H1 (cell line): ENCODE measurements around the gene GTF3C5. TPM values are rescaled to one million over a fixed set of nuclear protein-coding genes. Genes with fewer than 3 reads are reported as not detected.

ENCODE experiments used
- CTCF ChIA-PET: fragments of 300-600 bp; sonication (Branson Sonifier 250); formaldehyde crosslinking; loops from one replicate; lab custom pipeline; 2021; ENCODE audit not compliant: partially characterized antibody; lab: Charles Lee
- POLR2A ChIA-PET: fragments of 300-600 bp; sonication (Branson Sonifier 250); formaldehyde crosslinking; loops from one replicate; lab custom pipeline; 2021; ENCODE audit warnings: inconsistent platforms; ENCODE audit not compliant: partially characterized antibody; lab: Charles Lee
- DNase-seq, 2 experiments: peaks; one replicate each; pipeline versions ENCODE4 v3.0.0 to v3.0.0-alpha.2; 2010 to 2022; ENCODE audit warnings: low spot score in 2 of 2, low read depth in 1 of 2, mixed read lengths in 1 of 2
- FAIRE-seq: peaks from 2 replicates; lab custom pipeline; 2011; peaks lifted over from hg19 to GRCh38; lab: Jason Lieb, UNC
- H2AFZ ChIP-seq: 2 replicates; pipeline ENCODE4 v1.8.1; 2012; ENCODE audit warnings: low read length, inconsistent platforms
- H2AK5ac ChIP-seq: 2 replicates; pipeline ENCODE4 v1.6.1; 2013; ENCODE audit warnings: low read depth, low read length
- H2BK120ac ChIP-seq: replicated peaks from 2 replicates; pipeline ENCODE3; 2013; ENCODE audit warnings: low read depth, low read length, inconsistent platforms
- H2BK12ac ChIP-seq: 2 replicates; pipeline ENCODE4 v1.6.1; 2013; ENCODE audit warnings: low read depth, low read length
- H2BK15ac ChIP-seq: 2 replicates; pipeline ENCODE4 v1.6.1; 2013; ENCODE audit warnings: low read length
- H2BK20ac ChIP-seq: 2 replicates; pipeline ENCODE4 v1.6.1; 2013; ENCODE audit warnings: low read length
- H2BK5ac ChIP-seq: 2 replicates; pipeline ENCODE4 v1.6.1; 2013; ENCODE audit warnings: low read depth, low read length
- H3K14ac ChIP-seq: 2 replicates; pipeline ENCODE4 v1.6.1; 2013; ENCODE audit warnings: inconsistent platforms; ENCODE audit not compliant: insufficient read length
- H3K18ac ChIP-seq: 2 replicates; pipeline ENCODE4 v1.6.1; 2013; ENCODE audit warnings: low read length; ENCODE audit errors: extremely low read depth
- H3K23ac ChIP-seq: 2 replicates; pipeline ENCODE4 v1.6.1; 2013; ENCODE audit warnings: inconsistent platforms; ENCODE audit not compliant: insufficient read length
- H3K23me2 ChIP-seq: 2 replicates; pipeline ENCODE4 v1.6.1; 2013; ENCODE audit warnings: low read depth, low read length
- H3K27ac ChIP-seq: 2 replicates; pipeline ENCODE4 v1.6.1; 2011; ENCODE audit warnings: low read depth, low read length, inconsistent platforms
- H3K27me3 ChIP-seq, 4 experiments: replicated peaks in 1 of 4; 1 replicate in 1 of 4; 2 replicates in 3 of 4; pipeline versions ENCODE4 v1.6.1 to v1.8.1; 2011 to 2013; ENCODE audit warnings: low read length in 3 of 4, mild to moderate bottlenecking in 3 of 4, inconsistent platforms in 2 of 4, mixed read lengths in 2 of 4, moderate library complexity in 1 of 4; ENCODE audit not compliant: control insufficient read depth in 3 of 4, insufficient read depth in 3 of 4; ENCODE audit errors: extremely low read depth in 1 of 4
- H3K36me3 ChIP-seq, 4 experiments: 2 replicates each; pipeline versions ENCODE4 v1.6.1 to v1.8.1; 2011 to 2013; ENCODE audit warnings: mild to moderate bottlenecking in 4 of 4, low read length in 3 of 4, moderate library complexity in 2 of 4, control low read depth in 1 of 4, inconsistent platforms in 1 of 4; ENCODE audit not compliant: insufficient read depth in 4 of 4, control insufficient read depth in 2 of 4
- H3K4ac ChIP-seq: replicated peaks from 2 replicates; pipeline ENCODE3; 2013; ENCODE audit warnings: low read length, low read depth, mixed read lengths, inconsistent platforms; ENCODE audit not compliant: insufficient read length
- H3K4me1 ChIP-seq, 4 experiments: replicated peaks in 1 of 4; 1 replicate in 1 of 4; 2 replicates in 3 of 4; pipeline versions ENCODE4 v1.6.1 to v1.8.1; 2011 to 2013; ENCODE audit warnings: low read length in 3 of 4, inconsistent platforms in 2 of 4, mixed read lengths in 1 of 4; ENCODE audit not compliant: insufficient read depth in 4 of 4, control insufficient read depth in 3 of 4
- H3K4me2 ChIP-seq, 2 experiments: 2 replicates each; pipeline versions ENCODE4 v1.6.1 to v1.8.1; 2011 to 2013; ENCODE audit warnings: low read depth in 2 of 2, low read length in 2 of 2, control low read depth in 1 of 2, inconsistent platforms in 1 of 2, mild to moderate bottlenecking in 1 of 2; ENCODE audit not compliant: insufficient read depth in 1 of 2
- H3K4me3 ChIP-seq, 4 experiments: fragments of 200-600, 300-600 bp in 1 of 4; sonication (generic), shearing (Covaris generic), sonication (Bioruptor Twin) in 1 of 4; 2 replicates each; pipeline versions ENCODE4 v1.5.1 to v1.8.1; 2011 to 2016; ENCODE audit warnings: low read length in 4 of 4, low read depth in 3 of 4, control low read depth in 2 of 4, inconsistent platforms in 2 of 4, mild to moderate bottlenecking in 2 of 4, mixed read lengths in 1 of 4, moderate library complexity in 1 of 4; ENCODE audit not compliant: insufficient read depth in 2 of 4; ENCODE audit errors: extremely low read depth in 1 of 4
- H3K56ac ChIP-seq: replicated peaks from 2 replicates; pipeline ENCODE3; 2013; ENCODE audit warnings: low read depth, mild to moderate bottlenecking, mixed read lengths, low read length, inconsistent platforms; ENCODE audit not compliant: insufficient read length
- H3K79me1 ChIP-seq: 2 replicates; pipeline ENCODE4 v1.6.1; 2013; ENCODE audit warnings: low read depth, low read length, control low read depth
- H3K79me2 ChIP-seq, 2 experiments: 2 replicates each; pipeline versions ENCODE4 v1.6.1 to v1.8.1; 2012 to 2013; ENCODE audit warnings: low read length in 2 of 2, mild to moderate bottlenecking in 2 of 2, inconsistent platforms in 1 of 2; ENCODE audit not compliant: insufficient read depth in 2 of 2, control insufficient read depth in 1 of 2
- H3K9ac ChIP-seq, 4 experiments: replicated peaks in 1 of 4; 1 replicate in 1 of 4; 2 replicates in 3 of 4; pipeline versions ENCODE4 v1.6.1 to v1.8.1; 2011 to 2013; ENCODE audit warnings: low read depth in 3 of 4, low read length in 3 of 4, control low read depth in 2 of 4, mild to moderate bottlenecking in 2 of 4, moderate library complexity in 2 of 4, inconsistent platforms in 1 of 4; ENCODE audit errors: extremely low read depth in 1 of 4
- H3K9me3 ChIP-seq, 2 experiments: 2 replicates each; pipeline versions ENCODE4 v1.6.1 to v1.8.1; 2012 to 2013; ENCODE audit warnings: mild to moderate bottlenecking in 2 of 2, moderate library complexity in 2 of 2, control low read depth in 1 of 2, inconsistent platforms in 1 of 2, low read depth in 1 of 2, low read length in 1 of 2, mixed read lengths in 1 of 2; ENCODE audit not compliant: insufficient read depth in 2 of 2
- H4K20me1 ChIP-seq, 2 experiments: replicated peaks in 1 of 2; 2 replicates each; pipeline versions ENCODE3 to v1.8.1; 2011 to 2013; ENCODE audit warnings: inconsistent platforms in 2 of 2, low read length in 2 of 2, mild to moderate bottlenecking in 1 of 2; ENCODE audit not compliant: insufficient read depth in 2 of 2, control insufficient read depth in 1 of 2
- H4K5ac ChIP-seq: 2 replicates; pipeline ENCODE4 v1.6.1; 2013; ENCODE audit warnings: low read length, low read depth, mixed read lengths, inconsistent platforms; ENCODE audit not compliant: insufficient read length
- H4K8ac ChIP-seq: 2 replicates; pipeline ENCODE4 v1.8.0; 2013; ENCODE audit warnings: mild to moderate bottlenecking, moderate library complexity, low read length, inconsistent platforms; ENCODE audit not compliant: insufficient read depth; ENCODE audit errors: extremely low read depth
- H4K91ac ChIP-seq: replicated peaks from 2 replicates; pipeline ENCODE3; 2013; ENCODE audit warnings: low read length, mixed read lengths, inconsistent platforms; ENCODE audit not compliant: insufficient read length
- BACH1 ChIP-seq: IDR thresholded peaks from 2 replicates; pipeline ENCODE4 v1.6.1; 2012; ENCODE audit warnings: low read length, improper control_type of control experiment
- EZH2 ChIP-seq: fragments of 200-600 bp; sonication (generic); IDR thresholded peaks from 2 replicates; pipeline ENCODE4 v1.7.1; 2012; ENCODE audit warnings: low read depth, mild to moderate bottlenecking, moderate library complexity, low read length, inconsistent platforms; ENCODE audit not compliant: severe bottlenecking
- KDM5A ChIP-seq: fragments of 200-600 bp; IDR thresholded peaks from 2 replicates; pipeline ENCODE4 v1.7.1; 2012; ENCODE audit warnings: mild to moderate bottlenecking, low read length, inconsistent platforms, mixed read lengths
- MAFK ChIP-seq: IDR thresholded peaks from 2 replicates; pipeline ENCODE4 v1.6.1; 2012; ENCODE audit warnings: low read depth, mild to moderate bottlenecking, improper control_type of control experiment, low read length
- NANOG ChIP-seq: IDR thresholded peaks from 2 replicates; pipeline ENCODE4 v1.6.1; 2011; ENCODE audit warnings: low read length, low read depth, mild to moderate bottlenecking, inconsistent platforms; ENCODE audit not compliant: insufficient read depth, poor library complexity, severe bottlenecking
- PHF8 ChIP-seq: fragments of 200-600 bp; sonication (generic); conservative IDR thresholded peaks from 2 replicates; pipeline ENCODE4 v1.7.1; 2012; ENCODE audit warnings: low read depth, mild to moderate bottlenecking, inconsistent platforms, low read length, moderate library complexity
- POLR2AphosphoS5 ChIP-seq: IDR thresholded peaks from 2 replicates; pipeline ENCODE4 v1.6.1; 2011; ENCODE audit warnings: low read depth, low read length
- SAP30 ChIP-seq: fragments of 300-600 bp; sonication (generic); IDR thresholded peaks from 2 replicates; pipeline ENCODE4 v1.7.1; 2012; ENCODE audit warnings: low read length, moderate library complexity, mild to moderate bottlenecking, inconsistent platforms; ENCODE audit not compliant: insufficient read depth, insufficient replicate concordance
- SIRT6 ChIP-seq: IDR thresholded peaks from one replicate; pipeline ENCODE4 v1.7.1; 2012; ENCODE audit warnings: low read length, inconsistent platforms
- ZNF274 ChIP-seq: IDR thresholded peaks from 2 replicates; pipeline ENCODE4 v1.7.0; 2012; ENCODE audit warnings: low read length, borderline replicate concordance; ENCODE audit errors: extremely low read depth
- WGBS, 2 experiments: shearing (Covaris generic) in 1 of 2; methylation state at CpG; one replicate each; pipeline versions ENCODE4 v1.1.6 to v1.1.7; 2013 to 2015; ENCODE audit warnings: low lambda C conversion rate in 2 of 2, mixed read lengths in 2 of 2, inconsistent platforms in 1 of 2, low coverage in 1 of 2, missing lambda C conversion rate in 1 of 2; ENCODE audit not compliant: insufficient replicate concordance in 2 of 2, insufficient coverage in 1 of 2, insufficient read length in 1 of 2; ENCODE audit errors: extremely low coverage in 1 of 2, missing lambda C conversion rate in 1 of 2; 5-methylcytosine and 5-hydroxymethylcytosine counted together
- polyA plus RNA-seq, 7 experiments: library from polyadenylated mRNA; depleted of rRNA in 3 of 7; stranded (reverse) in 5 of 7; unstranded in 2 of 7; fragments of >200 nt in 5 of 7; fragments of 200-250 nt in 2 of 7; gene quantifications; 1 replicate in 5 of 7; 2 replicates in 1 of 7; 4 replicates in 1 of 7; pipeline versions ENCODE4 v1.2.1 to v1.2.3, GENCODE V29; 2011 to 2013; ENCODE audit warnings: missing spikeins in 2 of 7, mixed read lengths in 2 of 7
- total RNA-seq: library from RNA; stranded (reverse); fragmentation: NEBNext Ultra II Directional; extraction: Animal tissue kit (Norgen Biotek cat#: 25700); gene quantifications from 2 replicates; pipeline ENCODE4 v1.2.1, GENCODE V29; 2021
- TF ChIP-seq, protein P1 (sequence below): IDR thresholded peaks from 2 replicates; pipeline ENCODE4 v1.6.1; 2012; ENCODE audit warnings: inconsistent platforms

GTF3C5 gene
- total and polyA plus RNA-seq, 2 of the 8 experiments (the other 6 are each of a cell fraction or from before 2014, with no cell fraction given), result 78.7 to 87.1 TPM

DNA sequence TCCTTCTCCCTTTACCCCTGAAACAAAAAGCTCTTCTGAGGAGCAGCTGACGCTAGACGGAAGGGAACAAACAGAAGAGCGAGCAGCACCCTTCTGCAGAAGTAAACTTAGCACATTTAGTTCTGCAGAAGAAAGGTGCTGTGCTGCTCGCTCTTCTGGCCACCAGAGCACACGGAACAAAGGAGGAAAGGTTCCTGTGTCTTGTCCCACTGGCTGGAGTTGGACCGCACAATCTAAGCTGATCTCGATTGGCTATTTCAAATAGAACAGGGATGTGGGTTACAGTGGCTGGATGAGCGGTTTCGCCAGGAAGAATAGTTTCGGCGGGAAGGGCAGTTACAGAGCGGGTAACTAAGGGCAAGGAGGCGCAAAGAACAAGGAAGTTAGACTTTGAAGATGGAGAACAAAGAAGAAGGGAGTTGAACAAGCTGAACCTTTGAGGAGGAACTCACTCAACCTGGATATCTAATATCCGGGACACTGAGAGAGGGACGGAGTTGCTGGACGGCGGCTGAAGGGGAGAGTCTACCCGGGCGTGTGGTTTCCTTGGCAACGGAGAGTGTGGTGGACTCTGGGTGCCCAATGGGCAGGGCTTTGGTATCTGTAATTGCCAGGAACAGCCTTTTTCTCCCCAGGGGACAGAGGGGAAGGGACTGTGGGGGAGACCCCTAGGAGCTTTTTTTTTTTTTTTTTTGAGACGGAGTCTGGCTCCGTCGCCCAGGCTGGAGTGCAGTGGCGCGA lies 7.1 kb downstream of the GTF3C5 start:
- no peak overlapping the region for H2BK12ac ChIP-seq
- H3K23ac ChIP-seq, result no peak overlapping the region
- POLR2A ChIA-PET, result interaction anchor here (0.6 kb wide), 1 partner anchor 35 kb away, joined by 3 read pairs; no protein-coding TSS in a partner anchor
- no peak overlapping the region for H4K8ac ChIP-seq
- no peak overlapping the region for H3K4me2 ChIP-seq
- WGBS, 2 experiments, result 91% methylated on average over 20 of the region's 25 CpGs; no CpG with 5 or more reads in 1 of the 2 experiments
- H3K18ac ChIP-seq, result no peak overlapping the region
- no peak overlapping the region for H3K56ac ChIP-seq
- H2BK5ac ChIP-seq, result no peak overlapping the region
- no peak overlapping the region for H4K91ac ChIP-seq
- H3K23me2 ChIP-seq, result no peaks in the 10 kb centered on the region
- no peak overlapping the region for H3K4me3 ChIP-seq
- H2BK120ac ChIP-seq, result no peak overlapping the region
- DNase-seq (no peak), FAIRE-seq (no peak)
- H2AFZ ChIP-seq, result no peak overlapping the region
- H3K9ac ChIP-seq, result no peak overlapping the region
- peaks cover 16 to 35% of the 10 kb centered on the region in 2 experiments for H4K20me1 ChIP-seq
- no peak overlapping the region for H3K27ac ChIP-seq
- H3K4ac ChIP-seq, result no peak overlapping the region
- H3K79me2 ChIP-seq, result peaks cover 17 to 75% of the 10 kb centered on the region in 2 experiments
- H3K27me3 ChIP-seq, result no peaks in the 10 kb centered on the region
- TF ChIP-seq ZNF274 (no peak), POLR2AphosphoS5 (no peak), EZH2 (no peak), SAP30 (no peak), BACH1 (no peak), MAFK (no peak), PHF8 (no peak), NANOG (no peak), SIRT6 (no peak), KDM5A (no peak)
- TF ChIP-seq, protein P1, sequence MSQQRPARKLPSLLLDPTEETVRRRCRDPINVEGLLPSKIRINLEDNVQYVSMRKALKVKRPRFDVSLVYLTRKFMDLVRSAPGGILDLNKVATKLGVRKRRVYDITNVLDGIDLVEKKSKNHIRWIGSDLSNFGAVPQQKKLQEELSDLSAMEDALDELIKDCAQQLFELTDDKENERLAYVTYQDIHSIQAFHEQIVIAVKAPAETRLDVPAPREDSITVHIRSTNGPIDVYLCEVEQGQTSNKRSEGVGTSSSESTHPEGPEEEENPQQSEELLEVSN, result no peak
- peaks cover 18% of the 10 kb centered on the region for H3K79me1 ChIP-seq
- CTCF ChIA-PET, result interaction anchor here (0.7 to 1.1 kb wide), 2 partner anchors 11 kb away, joined by 3 read pairs; no protein-coding TSS in a partner anchor
- no peak overlapping the region for H2AK5ac ChIP-seq
- no peak overlapping the region for H2BK15ac ChIP-seq
- H3K9me3 ChIP-seq, result no peaks in the 10 kb centered on the region
- H4K5ac ChIP-seq, result no peak overlapping the region
- H3K4me1 ChIP-seq, result peaks cover 0 to 3% (median 0%) of the 10 kb centered on the region in 4 experiments; a peak in 1 of 7 replicates
- peaks cover 6 to 16% (median 10%) of the 10 kb centered on the region in 4 experiments for H3K36me3 ChIP-seq
- no peak overlapping the region for H3K14ac ChIP-seq
- no peak overlapping the region for H2BK20ac ChIP-seq
